Activated CD4-positive, alpha-beta T cell treated with anti-CD3 and anti-CD28 coated beads, Interleukin-2, amount 50 U/mL, for 4 hours (primary cell): ENCODE measurements around the gene HDAC8.
"Not testable (repeated sequence)": the region's sequence is repeated elsewhere in the genome, so short reads cannot be mapped to it uniquely, and the experiment has no call there.

Source experiments
- DNase-seq, 2 experiments: peaks; one replicate each; pipeline ENCODE4 v3.0.0-alpha.2; 2020

HDAC8 gene

DNA sequence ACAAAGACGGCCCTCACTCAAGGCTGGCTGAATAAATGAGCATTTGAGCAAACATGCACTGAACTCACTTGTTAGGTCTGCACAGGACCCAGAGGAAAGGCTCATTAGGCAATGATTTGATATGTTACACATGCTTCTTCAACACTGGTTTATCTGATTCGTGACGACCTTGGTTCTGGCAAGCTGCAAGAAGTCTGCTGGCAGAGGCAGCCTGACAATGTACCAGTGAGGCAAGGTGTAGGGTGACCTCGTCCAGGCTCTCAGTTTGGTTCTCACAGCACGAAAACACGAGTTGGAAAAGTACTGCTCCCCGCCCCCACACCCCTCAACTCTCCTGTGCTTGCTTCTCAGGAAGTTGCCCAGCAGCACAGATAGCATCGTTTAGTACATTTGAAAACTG is 203.8 kb downstream of the HDAC8 start:
- no peak for DNase-seq

GRCh38 chrX:72367516-72367915 is 205.1 kb downstream of the HDAC8 start:
- DNase-seq = no peak

DNA sequence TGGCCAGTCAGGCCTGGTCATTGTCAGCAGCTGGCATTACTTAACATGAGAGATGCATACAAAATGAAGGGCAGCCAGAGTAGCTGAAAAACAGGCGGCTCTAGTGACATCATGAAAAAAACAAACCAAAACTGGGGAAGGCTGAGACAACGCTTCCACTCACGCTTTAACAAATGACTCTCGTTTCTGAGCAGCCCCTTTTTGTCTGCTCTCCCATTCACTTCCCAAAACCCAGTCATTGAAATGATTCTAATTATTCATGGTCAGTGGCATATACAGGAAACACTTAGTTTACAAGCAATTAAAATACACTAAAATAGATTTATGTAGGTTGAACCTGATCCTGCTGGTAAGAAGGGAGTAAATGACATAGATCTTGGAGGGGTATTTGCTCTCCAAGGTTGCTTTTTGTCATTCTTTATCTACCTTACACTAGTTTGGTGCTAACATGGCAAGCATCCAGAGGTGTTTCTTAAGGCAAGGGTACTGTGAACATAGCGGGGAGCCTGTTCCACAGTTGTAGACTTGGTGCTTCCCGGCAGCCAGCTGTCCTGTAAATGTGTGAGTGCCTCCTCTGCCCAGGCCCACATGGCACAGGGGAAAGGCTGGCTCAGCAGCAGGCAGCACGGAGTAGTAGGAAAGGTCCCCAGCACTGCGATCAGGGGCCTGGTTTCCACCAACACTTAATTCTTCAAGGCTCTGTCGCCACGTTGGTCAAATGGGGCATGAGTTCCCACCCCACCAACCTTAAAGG is 205.8 kb downstream of the HDAC8 start:
- DNase-seq = no peak

DNA sequence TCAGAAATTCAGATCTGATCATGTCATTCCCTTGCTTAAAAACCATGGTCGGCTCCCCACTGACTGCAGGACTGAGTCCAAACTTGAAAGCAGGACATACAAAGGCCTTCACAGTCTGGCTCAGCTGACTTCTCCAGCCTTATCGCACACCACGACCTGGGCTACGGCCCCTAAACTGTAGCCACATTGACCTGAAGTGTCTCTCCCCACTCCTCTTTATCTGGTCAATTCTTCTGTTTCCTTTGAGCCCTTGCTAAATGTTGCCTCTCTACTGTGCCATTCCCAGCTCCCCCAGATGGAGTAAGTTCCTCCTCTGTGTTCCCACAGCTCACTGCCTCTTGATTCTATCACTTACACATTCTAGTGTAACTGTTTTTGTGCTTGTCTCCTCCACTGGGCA is 206.5 kb downstream of the HDAC8 start:
- DNase-seq = no peak

DNA sequence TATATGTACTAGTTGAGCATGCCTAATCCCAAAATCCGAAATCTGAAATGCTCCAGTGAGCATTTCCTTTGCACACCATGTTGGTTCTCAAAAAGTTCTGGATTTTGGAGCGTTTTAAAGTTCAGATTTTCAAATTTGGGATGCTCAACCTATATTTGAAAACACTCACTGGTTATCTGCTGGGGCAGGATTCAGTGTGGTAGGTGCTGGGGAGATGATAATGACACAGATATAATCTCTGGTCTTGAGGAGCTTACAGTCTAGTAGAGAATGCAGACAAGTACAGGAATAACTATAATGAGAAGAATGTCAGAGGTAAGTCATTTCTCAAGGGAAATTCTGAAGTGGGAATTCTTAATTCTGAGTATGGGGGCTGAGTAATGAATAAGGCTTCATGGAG is 207.5 kb downstream of the HDAC8 start:
- DNase-seq = no peak

GRCh38 chrX:72360326-72360725 is 212.3 kb downstream of the HDAC8 start:
- no peak for DNase-seq

GRCh38 chrX:72358313-72358712 is 214.3 kb downstream of the HDAC8 start:
- no peak for DNase-seq

- no peak for DNase-seq
Observed at GRCh38 chrX:72352786-72353185, 219.9 kb downstream of the HDAC8 start.

DNA sequence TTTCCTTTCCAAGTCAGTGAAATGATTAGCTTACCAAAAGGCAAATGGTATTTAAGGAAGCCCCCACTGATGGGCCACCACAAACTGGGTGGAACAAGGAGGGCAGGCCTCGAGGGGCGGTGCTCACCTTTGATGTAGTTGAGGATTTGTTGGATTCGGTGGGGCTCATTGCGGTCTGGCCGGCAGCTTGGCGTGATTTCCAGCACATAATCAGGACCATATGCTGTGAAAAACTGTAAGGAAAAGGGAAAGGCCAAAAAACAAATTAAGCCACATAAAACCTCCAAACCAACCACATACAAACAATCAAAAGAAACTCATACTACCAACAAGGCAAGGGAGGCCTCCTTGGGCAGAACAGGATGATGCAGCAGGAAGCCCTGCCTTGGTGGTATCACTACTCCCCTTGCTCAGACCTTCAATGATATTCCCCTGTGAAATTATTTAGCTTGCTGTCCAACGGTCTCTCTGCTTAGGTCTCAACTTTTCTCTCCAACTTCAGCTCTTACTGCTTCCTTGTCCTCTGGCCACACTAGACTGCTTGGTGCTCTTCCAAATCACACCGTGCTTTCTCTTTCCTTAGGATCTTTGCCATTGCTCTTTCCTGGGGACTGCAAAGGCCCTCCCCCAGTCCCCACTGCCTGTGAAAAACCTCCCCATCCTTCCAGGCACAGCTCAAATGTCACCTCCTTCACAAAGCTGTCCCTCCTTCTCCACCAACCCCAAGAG is 220.9 kb downstream of the HDAC8 start:
- DNase-seq = no peak

DNA sequence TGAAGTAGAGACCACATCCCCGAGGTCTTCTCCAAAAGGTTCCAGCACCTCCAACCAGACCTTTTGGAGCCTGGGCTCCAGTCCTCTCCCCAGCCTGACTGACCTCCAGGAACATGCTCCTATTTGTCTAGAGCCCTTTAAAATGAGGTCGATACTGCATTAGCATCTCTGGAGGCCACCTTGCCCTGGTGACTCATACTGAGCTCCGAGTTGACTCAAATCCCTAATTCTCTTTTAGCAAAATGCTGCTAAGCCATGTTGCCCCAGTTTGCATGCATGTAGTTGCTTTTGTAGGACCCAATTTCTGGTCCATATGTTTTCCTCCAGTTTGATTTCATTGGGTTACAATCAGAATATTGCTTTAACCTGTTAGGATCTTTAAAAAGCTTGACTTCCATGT is 223.5 kb downstream of the HDAC8 start:
- no peak for DNase-seq

DNA sequence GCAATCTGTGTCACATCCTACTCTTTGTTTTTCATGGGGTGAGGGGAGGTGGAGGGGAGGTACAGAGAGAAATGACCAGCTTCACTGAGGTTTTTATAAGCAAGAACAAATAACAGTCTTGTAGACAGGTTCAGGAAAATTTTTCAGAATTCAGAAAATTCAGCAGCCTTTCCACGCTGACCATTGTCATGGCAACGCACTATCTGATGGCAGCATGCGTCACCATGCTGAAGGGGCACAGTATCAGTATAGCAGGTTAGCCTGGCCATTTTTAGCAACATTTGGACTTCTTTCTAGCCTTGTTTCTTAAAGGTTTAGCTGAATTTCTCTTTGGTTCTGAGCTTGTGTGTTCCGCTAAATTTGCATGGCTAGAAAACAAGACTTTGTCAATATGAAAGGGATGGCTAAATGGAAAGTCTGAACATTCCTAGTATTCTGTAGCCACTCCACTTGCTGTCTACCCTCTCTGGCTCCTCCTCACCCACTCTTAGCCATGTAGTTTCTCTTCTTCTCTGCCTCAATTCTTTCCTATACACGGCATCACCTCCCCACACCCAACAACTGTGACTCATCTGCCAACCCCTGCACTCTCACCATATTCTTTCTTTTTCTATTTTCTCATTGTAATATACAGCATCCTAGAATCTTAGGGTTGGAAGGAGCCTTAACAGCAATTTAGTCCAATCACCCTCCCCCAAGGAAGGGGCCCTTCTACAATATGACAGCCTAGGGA is 224.2 kb downstream of the HDAC8 start:
- DNase-seq = no peak

GRCh38 chrX:72347366-72347765 is 225.3 kb downstream of the HDAC8 start:
- DNase-seq = no peak

DNA sequence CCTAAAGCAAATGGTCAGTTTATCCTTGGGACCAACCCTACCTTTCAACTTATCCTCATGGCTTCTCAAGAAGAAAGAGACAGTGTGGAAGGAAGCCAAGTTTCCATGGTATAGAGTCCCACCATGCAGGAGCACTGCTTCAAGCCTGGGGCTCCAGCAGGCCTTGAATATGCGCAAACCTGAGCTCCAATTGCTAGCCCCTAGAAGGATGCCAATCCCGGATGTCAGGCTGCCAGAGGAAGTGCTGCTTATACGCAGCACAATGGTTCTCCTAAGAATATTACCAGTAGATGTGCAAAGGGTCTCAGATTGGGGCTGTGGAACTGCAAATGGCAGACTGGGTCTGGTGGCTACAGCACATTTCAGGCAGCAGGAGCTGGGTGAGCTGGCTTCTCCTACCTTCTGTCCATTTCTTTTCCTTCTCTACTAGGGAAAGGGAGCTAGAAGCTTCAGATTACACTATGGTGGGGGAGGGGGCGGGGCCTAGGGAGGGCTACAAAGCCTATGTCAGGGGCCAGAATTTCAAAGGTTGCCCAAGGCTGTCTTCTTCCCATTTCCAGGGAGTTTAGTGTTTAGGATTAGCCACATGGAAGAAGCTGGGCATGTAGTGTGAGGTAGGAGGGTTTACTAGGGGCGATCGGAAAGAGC is 226.2 kb downstream of the HDAC8 start:
- no peak for DNase-seq

GRCh38 chrX:72340626-72341025 is 232.0 kb downstream of the HDAC8 start:
- DNase-seq = no peak

DNA sequence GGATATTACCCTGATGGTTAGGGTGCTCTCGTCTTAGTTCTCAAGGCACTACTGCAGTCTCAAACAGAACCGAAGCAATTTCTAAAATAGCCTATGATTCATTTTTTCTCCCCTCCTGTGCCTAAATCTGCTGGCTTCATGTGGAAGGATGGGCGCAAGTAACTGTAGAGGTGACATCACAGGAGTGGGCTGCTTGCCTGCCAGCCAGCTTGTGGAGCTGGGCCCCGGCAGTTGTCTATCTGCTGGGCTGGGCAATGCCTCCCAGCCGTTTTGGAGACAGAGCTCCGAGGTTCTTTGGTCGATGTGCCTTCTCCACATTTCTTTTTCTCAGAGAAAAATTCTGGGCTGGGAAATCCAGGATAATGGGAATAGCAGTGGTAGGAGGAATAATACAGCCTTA is 232.6 kb downstream of the HDAC8 start:
- DNase-seq = no peak

DNA sequence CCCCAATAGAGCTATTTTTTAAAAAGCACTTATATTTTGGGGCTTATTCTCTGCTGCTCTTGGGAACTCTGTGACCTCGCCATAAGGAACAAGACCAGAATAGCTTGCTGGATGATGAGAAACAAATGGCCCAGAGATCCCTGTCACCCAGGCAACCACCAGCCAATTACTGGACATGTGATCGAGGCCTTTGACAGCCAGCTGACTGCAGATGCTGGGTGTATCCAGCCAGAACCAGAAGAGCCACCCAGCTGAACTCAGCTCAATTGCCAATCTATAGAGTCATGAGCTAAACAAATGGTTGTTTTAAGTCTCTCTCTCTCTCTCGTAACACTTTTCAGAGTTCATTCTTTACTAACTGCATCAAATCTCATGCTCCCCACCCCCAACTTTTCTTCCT is 242.5 kb downstream of the HDAC8 start:
- DNase-seq = no peak

- DNase-seq = no peak
Observed at GRCh38 chrX:72326605-72327300, 245.9 kb downstream of the HDAC8 start.

- not testable (repeated sequence) for DNase-seq
Observed at GRCh38 chrX:72319651-72320050, 253.0 kb downstream of the HDAC8 start.

DNA sequence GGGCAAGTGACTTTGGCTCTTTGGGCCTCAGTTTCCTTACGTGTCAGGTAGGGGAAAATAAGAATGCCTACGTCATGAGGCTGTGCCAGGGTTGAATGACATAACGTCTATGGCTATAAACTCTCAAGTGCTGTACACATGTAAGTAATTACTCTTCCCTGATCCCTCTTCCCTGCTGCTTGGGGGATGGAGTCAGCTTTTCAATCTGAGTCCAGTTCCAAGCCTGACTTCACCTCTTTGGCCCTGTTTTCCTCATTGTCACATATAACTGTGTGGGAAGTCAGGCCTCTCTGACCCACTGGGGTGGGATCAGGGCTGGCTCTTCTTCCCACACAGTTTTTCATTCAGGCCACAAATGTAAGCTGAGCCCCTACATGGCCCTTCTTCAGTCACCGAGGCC is 255.5 kb downstream of the HDAC8 start:
- DNase-seq = no peak

DNA sequence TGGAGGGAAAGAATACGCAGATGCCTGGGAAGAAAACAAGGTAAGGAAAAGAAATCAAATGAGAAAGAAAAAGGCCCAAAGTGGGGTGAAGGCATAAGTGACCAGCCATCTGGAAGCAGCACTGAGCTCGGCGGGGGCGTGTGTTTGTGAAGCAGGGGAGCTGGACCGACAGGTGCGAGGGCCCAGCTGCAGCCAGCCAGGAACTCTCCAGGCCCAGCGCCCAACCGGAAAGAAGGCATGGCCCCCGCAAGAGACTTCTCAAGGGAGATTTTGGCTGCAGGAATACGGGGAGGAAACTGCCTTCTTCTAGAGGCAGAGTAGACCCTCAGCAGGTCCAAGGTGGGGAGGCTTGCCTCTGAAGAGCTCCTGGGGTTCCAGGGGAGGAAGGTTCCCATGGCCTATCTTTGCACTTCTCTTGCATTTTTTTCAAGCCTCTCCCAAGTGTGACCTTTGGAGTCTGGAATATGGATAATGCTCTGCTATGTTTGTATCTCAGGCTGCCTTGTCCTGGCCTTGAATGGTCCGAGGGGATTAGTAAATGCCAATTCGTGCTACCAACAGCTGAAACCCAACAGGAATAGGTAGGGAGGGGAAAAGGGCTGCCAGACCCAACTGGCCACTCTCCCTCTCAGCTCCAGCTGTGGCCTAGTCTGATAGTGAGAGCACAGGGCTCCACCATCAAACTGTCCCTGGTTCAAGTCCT is 256.1 kb downstream of the HDAC8 start:
- DNase-seq = no peak

DNA sequence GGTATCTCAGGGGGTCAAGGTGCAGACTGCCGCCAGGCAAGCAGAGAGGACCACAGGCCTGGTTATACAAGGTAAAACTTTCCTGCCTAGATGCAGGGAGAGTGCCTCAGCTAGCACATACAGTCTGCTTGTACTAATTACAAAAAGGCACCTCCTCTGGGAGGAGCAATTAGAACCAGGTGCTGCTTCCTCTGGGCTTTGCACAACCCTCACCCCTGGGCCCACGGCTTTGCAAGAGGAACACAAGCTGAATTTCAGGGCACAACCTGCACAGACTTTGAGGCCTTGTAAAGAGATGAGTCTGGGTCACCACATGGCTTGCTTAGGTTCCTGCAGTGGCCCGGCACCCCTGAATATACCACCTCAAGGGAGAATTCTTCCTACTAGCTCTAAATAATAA is 257.8 kb downstream of the HDAC8 start:
- DNase-seq = no peak
